Measurements from ENCODE around the gene PFDN1. TPM values are rescaled to one million over a fixed set of nuclear protein-coding genes. Genes with fewer than 3 reads are reported as not detected.
"Not testable (repeated sequence)": the region's sequence is repeated elsewhere in the genome, so short reads cannot be mapped to it uniquely, and the experiment has no call there.

PFDN1 gene, protein sequence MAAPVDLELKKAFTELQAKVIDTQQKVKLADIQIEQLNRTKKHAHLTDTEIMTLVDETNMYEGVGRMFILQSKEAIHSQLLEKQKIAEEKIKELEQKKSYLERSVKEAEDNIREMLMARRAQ
- 10 to 100 TPM; 38.2 to 46.2 TPM for total RNA-seq
- long read RNA-seq, donor 1, transcript PFDN1-201 (4 exons, 1,352 nt): major isoform, 21 of 25 reads
- long read RNA-seq, donor 1, partial matches to known transcripts: 0 of 25 reads
- long read RNA-seq, donor 1, other reads (novel, unspliced or antisense): 2 of 25 reads
- long read RNA-seq, donor 2, transcript PFDN1-201 (4 exons, 1,352 nt): major isoform, 115 of 138 reads
- long read RNA-seq, donor 2, transcript PFDN1-203 (3 exons, 1,091 nt): minor isoform, 9 of 138 reads
- long read RNA-seq, donor 2, partial matches to known transcripts: 3 of 138 reads
- long read RNA-seq, donor 2, other reads (novel, unspliced or antisense): 9 of 138 reads

DNA sequence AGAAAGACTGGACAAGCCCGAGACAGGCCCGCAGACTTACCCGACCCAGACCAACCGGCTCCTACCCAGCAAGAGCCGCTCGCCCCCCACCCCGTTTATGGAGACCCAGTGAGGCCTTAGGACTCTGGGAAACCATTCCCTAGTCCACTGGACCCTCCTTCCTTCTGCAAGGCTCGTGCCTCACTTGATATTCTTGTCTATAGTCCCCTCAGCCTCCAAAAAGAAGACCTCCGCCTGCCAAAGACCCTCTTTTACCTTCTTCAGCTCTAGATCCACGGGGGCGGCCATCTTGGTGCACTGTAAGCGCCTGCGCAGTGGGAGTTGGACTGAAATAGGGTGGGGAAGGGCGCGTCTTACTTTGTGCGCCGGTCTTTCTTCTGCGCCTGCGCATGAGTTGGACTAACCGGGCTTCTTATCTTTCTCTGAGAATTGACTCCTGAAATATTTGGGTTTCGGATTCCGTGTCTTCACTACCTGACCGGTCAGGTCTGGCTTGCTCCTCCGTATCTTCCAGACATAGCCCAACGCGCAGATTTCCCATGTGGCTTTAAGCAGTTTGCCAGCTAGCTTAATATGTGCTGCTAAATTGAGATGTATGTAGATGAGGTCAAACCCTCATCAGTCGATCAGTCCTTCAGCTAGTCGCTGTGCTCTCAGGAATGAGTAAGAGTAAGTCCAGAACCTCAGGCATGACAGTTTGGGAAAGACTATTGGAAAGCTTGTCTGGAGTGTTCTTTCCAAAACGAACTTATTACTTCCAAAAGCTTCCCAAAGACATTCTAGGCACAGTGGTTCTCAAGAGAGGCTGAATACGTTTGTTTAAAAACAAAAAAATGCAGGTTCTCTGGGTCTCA is at the start of gene PFDN1:
Gene PFDN1 (minus strand): TSS at position 316 of the 854 bp plus-strand sequence. CDS start 28 bp downstream, at position 288.
- peak; percentile 98 for DNase-seq (ENCODE audit: low spot score)
- intact Hi-C loops (cut with DNase I): no loop called here

DNA sequence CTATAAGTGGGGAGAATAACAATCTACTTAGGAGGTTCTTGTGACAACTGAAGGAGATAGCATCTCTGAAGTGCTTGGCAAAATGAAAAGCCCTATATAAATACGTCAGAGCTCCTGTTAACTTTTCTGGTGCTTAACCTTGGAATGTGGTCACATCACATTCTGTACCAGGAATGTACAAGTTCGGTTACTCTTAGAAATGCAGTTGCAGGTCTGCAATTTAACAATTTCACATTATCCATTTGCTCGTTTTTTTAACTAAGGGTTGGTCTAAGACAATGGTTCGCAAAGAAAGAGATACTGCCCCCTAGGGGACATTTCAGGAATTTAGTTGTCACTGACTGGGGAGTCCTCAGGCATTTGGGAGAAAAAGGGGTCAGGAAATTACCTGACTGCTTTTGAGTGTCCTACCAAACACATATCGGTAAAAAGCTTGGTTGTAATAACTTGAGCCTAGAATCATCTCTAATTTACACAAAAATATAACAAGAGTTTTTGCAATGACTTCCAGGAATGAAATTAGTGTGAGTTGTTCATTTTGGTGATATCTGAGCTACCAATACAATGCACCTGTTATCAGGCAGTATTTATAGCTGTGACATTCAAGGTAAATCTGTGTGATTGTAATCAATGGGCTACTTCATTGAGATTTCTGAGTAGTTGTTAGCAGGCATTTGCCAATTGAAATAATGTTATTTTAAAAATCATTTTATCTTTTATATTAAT is 48.9 kb upstream of the PFDN1 start:
- intact Hi-C loops (cut with DNase I): no loop called here
- DNase-seq (ENCODE audit: low spot score): no peak

DNA sequence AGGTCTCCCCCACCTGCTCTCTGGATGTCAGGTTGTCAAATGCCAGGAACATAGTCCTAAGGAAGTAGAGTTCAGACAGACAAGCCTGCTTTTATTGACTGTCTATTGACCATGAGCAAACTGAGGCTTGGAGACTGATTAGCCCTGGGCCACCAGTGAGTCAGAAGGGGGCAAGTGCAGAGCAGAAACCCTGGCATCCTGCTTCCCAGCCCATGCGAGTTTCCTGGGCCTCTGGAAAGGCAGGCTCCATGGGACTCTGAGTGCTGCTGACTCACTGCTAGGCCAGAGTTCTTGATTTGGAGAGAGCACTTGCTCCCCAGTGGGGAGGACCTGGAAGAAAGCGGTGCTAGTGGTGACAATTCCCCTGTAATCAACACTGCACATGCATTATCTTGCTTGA is 46.3 kb upstream of the PFDN1 start:
- no peak for DNase-seq (ENCODE audit: low spot score)
- intact Hi-C loops (cut with DNase I): loop anchor here (5.0 to 10.0 kb wide), 2 partner anchors 107 to 174 kb away; partner anchors contain the start of gene CYSTM1 (in 1 of the 2)

DNA sequence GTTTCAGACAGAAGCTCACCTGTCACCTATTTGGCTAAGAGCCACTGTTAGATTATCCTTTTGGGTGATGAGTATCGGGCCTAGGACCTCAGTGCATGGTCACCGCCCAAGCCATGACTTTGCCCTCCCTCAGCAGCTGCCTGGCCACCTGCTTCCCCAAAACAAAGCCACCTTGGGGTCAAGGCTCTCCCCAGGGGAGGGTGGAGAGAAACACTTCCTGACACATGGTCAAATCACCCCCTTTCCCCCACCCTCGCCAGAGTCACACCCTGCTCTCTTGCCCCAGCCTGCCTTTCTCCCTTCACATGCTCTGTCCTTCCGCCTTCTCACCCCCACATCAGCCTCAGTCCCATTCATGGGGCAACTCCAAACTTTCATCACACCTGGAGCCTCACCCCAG is 45.2 kb upstream of the PFDN1 start:
- intact Hi-C loops (cut with DNase I): loop anchor here (5.0 to 10.0 kb wide), 2 partner anchors 106 to 173 kb away; partner anchors contain the start of gene CYSTM1 (in 1 of the 2)
- peak; percentile 67 for DNase-seq (ENCODE audit: low spot score)

DNA sequence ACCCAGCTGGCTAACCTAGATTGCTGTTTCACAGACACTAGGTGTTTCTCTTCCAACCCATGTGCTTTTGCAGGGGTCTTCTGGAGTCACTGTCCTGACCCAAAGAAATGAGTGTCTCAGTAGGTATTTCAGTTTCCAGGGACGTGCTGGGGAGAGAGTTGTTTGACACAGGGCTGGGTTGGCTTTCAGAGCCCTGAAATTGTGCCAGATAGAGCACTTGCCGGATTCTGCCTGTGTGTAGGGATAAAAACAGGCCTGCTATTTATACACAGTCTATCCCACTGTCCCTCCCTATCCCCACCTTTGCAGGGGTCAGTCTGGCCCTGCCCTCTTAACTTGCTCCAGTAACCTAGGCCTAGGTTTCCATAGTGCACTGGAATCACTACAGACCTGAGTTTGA is 44.5 kb upstream of the PFDN1 start:
- intact Hi-C loops (cut with DNase I): loop anchor here (5.0 to 10.0 kb wide), 2 partner anchors 105 to 173 kb away; partner anchors contain the start of gene CYSTM1 (in 1 of the 2)
- DNase-seq (ENCODE audit: low spot score): no peak

DNA sequence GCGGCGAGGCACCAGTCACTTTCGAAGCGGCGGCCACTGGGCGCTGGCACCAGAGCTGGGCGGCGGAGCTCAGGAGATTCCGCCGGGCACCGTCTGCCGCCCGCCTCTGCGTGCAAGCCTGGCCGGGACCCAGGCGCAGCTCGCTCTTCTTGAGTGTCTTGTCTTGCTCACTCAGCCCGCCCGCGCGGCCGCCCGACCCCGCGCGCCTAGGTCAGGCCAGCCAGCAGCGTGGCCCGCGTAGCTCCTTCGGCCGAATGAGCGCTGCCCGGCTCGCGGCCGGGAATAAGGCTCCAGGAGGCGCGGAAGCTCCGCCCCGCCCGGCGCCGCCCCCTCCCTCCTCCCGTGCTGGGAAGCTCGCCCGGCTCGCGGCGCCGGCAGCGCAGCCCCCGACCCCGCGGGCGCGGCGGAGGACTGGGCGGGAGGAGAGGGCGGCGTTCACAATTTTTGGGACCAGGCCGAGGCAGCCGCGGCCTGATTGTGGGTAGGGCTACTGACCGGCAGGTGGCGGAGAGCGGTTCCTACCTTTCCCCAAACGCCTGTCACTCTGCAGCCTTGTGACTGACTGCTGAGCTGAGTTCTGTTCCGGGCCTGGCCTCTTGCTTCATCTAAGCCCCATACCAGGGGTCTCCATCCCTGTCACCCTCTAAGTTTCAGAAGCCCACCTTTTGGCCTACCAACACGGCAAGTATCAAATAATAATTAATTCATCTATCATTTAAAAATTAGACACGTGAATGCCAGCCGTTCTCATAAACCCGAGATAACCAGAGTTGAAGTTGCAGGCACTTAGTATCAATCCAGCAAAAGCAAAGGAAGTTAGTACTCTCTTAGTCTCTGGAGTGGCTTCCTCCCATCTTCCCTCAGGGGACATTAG is 43.7 kb upstream of the PFDN1 start, which contains the start of gene HBEGF:
Gene HBEGF (minus strand): TSS at position 256 of the 874 bp plus-strand sequence. CDS start 275 bp downstream, outside the sequence.
- DNase-seq (ENCODE audit: low spot score): peak; percentile 91
- intact Hi-C loops (cut with DNase I): loop anchor here (5.0 to 10.0 kb wide), 2 partner anchors 104 to 172 kb away; partner anchors contain the start of gene CYSTM1 (in 1 of the 2)

DNA sequence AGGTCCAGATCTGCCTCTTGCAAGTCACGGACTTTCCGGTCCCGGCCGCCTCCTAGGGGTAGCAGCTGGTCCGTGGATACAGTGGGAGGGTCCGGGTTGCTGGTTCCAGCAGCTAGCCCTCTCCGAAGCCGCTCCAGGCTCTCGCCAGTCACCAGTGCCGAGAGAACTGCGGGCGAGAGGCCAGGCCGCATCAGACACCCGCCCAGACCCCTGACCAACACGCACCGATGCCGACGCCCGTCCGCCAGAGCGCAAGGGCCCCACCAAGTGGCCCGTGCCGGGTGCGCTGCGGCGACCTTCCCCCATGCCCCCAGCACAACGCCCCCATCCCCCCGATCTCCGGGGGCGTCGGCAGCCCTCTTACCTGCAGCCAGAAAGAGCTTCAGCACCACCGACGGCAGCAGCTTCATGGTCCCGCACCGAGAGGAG is 43.0 kb upstream of the PFDN1 start:
- intact Hi-C loops (cut with DNase I): loop anchor here (5.0 to 10.0 kb wide), 2 partner anchors 104 to 171 kb away; partner anchors contain the start of gene CYSTM1 (in 1 of the 2)

DNA sequence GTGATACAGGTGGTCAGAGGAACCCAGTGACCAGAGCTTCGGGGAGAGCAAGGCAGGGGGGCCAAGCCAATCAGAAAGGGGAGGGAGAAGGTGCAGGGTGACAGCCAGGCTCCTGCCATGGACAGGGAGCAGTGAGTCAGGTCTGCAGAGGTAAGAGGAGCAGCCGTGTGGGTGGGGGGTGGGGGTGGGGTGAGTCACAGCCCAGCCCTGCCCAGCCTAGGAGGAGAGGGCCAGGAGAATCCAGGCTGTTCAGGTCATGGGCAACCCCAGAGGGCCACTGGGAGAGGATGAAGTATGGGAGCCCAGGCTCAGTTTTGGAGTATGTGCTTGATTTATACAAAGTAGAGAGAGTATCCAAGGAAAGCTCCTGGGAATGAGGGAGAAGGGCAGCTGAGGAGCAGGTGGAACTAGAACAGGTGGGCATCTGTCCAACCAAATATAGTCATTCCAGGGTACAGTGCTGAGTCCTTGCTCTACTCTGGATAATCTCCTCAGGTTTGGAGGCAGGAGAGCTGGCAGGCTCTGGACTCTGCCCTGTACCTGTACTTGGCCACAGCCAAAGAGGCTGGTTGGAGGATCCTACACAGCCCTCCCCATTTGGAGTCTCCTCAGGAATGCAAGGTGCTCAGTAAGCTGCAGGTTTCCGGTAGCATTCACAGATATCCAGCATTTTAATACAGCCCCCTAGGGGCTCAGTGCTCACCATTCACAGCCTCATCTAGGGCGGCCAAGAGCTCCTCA is 42.0 kb upstream of the PFDN1 start:
- intact Hi-C loops (cut with DNase I): loop anchor here (5.0 to 10.0 kb wide), 2 partner anchors 103 to 170 kb away; partner anchors contain the start of gene CYSTM1 (in 1 of the 2)
- DNase-seq (ENCODE audit: low spot score): no peak

More for the DNA sequence above, 43.0 kb upstream of the PFDN1 start:
- peak; percentile 90 for DNase-seq (ENCODE audit: low spot score)

DNA sequence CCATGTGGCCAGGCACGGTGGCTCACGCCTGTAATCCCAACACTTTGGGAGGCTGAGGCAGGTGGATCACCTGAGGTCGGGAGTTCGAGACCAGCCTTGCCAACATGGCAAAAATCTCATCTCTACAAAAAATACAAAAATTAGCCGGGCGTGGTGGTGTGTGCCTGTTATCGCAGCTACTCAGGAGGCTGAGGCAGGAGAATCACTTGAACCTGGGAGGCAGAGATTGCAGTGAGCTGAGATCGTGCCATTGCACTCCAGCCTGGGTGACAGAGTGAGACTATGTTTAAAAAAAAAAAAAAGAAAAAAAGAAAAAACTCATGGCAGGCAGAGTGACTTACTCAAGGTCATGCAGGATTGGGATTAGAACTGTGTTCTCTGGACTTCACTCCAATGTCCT is 40.9 kb upstream of the PFDN1 start:
- intact Hi-C loops (cut with DNase I): loop anchor here in 1 of 2 donors (10.0 kb wide), 1 partner anchor 169 kb away; the partner anchor contains the start of gene CYSTM1
- DNase-seq (ENCODE audit: low spot score): not testable (repeated sequence)

DNA sequence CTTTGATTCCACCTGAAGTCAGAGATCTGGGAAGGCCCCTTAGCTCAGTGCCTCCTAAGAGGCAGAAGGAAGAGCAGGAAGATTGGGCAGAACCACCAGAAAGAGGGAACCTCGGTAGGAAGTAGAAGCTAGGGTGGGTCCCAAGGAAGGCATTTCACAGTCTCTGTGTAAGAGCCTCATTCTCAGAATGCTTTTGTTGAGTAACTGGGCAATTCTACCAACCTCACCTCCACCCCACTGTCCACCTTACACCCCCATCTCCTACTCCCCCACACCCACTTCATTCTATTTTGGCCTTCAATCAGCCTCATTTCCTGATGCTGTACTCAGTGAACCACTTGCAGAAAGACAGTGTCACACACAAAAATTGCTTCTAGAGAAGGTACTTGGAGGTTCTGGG is 40.0 kb upstream of the PFDN1 start:
- DNase-seq (ENCODE audit: low spot score): no peak

DNA sequence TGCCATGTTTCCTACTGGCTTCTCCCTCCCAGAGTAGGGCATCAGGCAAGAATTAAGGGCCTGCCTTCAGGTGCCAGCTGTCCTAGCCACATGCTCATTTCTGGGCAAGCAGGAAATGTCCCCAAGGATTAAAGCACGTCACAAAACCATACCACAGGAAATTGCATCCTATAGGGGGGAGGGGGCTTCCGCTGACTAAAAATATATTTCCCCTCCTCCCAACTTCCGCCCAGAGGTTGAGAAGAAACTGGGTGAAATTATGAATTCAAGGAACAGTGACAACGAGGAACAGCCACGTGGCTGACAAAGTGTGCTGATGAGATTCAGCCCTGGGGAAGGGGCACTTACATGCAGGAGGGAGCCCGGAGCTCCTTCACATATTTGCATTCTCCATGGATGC is 39.4 kb upstream of the PFDN1 start:
- intact Hi-C loops (cut with DNase I): loop anchor here in 1 of 2 donors (10.0 kb wide), 1 partner anchor 167 kb away; the partner anchor contains the start of gene CYSTM1
- DNase-seq (ENCODE audit: low spot score): peak; percentile 74

More for the DNA sequence above, 40.0 kb upstream of the PFDN1 start:
- intact Hi-C loops (cut with DNase I): loop anchor here in 1 of 2 donors (10.0 kb wide), 1 partner anchor 168 kb away; the partner anchor contains the start of gene CYSTM1

DNA sequence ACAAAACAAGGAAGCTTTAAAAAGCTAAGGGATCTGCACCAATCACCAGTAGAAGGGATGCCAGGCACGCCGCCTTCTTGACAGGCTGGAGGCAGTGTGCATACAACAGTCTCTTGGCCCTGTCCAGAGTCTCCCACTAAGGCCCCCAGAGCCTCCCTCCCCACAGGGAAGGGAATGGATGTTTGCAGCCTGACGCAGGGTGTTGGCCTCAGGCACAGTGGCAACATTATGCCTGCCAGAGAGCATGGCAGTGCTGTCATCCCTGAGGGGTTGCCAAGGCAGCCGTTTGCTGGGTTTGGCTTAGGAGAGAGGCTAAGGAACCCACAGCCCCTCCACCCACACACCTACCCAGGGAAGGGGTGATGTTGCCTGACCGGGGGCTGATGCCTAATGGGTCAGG is 38.7 kb upstream of the PFDN1 start:
- intact Hi-C loops (cut with DNase I): loop anchor here in 1 of 2 donors (10.0 kb wide), 1 partner anchor 167 kb away; the partner anchor contains the start of gene CYSTM1
- peak; percentile 82 for DNase-seq (ENCODE audit: low spot score)

DNA sequence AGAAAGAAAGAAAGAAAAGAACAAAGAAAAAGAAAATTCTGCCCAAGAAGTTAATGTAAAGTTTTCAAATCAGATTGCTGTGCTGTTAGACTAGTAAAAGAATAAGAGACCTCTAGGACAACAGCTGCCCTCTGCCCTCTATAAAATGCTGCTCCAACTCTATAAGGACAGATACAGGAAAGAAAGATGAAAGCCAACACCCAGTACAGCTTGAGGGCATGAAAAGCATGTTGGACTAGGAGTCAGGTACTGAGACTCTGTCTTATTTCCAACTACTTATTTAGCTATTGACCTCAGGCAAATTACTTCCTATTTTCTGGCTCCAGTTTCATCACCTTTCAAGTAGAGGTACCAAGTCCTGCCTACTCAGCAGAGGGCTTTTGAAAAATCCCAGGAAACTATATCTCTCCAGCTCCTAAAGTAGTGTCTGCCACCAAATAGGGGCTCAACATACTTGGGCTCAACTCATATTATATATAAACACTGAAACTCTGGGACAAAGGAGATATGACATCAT is 37.8 kb upstream of the PFDN1 start:
- no peak for DNase-seq (ENCODE audit: low spot score)
- intact Hi-C loops (cut with DNase I): loop anchor here in 1 of 2 donors (10.0 kb wide), 1 partner anchor 166 kb away; the partner anchor contains the start of gene CYSTM1

DNA sequence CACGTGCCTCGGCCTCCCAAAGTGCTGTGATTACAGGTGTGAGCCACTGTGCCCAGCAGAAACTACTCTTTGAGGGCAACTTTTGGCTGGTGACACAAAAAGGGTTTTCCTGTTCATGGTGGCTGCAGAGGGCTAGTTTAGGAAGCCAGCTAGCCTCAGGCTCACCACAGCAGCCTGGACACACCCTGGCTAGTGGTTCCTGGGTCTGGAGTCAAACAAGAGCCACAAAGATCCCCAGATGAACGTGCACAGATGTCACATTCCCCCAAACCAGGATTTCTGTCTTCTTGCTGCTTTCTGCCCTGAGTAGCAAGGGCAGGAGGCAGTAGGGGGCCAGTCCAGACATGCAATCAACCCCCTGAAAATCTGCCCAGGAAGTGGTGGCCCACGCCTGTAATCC is 36.7 kb upstream of the PFDN1 start:
- intact Hi-C loops (cut with DNase I): loop anchor here in 1 of 2 donors (10.0 kb wide), 1 partner anchor 165 kb away; the partner anchor contains the start of gene CYSTM1
- DNase-seq (ENCODE audit: low spot score): peak; percentile 63

DNA sequence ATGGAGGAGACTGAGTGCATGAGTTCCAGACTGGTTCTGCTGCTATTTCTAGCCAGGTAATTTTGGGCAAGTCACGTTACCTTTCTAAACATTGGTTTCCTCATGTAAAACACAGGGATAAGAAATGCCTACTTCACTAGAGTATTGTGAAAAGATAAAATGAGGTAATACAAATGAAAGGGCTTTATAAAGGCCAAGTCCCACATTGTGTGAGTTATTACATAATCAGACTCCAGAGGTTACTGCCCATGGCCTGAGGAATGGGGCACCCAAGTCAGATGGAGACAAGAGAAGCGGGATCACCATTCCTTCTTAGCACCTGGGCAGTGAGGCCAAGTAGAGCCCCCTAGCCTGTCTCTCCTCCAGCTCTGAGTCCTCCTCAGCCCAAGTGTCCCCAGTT is 36.0 kb upstream of the PFDN1 start:
- DNase-seq (ENCODE audit: low spot score): peak; percentile 44
- intact Hi-C loops (cut with DNase I): no loop called here

DNA sequence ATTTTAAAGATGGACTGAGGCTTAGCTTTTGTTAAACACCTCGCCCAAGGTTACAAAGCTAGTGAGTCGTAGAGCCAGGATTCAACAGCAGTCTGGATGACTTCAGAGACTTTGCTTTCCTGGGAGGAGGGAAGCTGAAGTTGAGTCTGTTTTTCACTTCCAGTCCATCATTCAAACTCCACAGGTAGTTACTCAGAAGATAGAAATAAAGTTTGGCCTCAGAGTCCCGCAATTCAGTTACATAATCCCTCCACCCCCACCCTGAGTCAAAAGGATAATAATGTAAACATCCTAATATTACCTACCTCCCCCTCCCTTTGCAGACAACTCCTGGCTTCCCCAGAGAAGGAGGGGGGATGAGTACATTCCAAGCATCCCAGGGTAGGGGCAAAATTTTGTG is 35.4 kb upstream of the PFDN1 start:
- intact Hi-C loops (cut with DNase I): no loop called here
- DNase-seq (ENCODE audit: low spot score): no peak
